MM.1S (cell line): ENCODE measurements around the gene FARP1.

Experiments
- DNase-seq: peaks from one replicate; pipeline ENCODE4 v3.0.0-alpha.2; 2015
- H2AFZ ChIP-seq: fragments of 300-600 bp; sonication (generic); 2 replicates; pipeline ENCODE4 v1.6.0; 2016; ENCODE audit warnings: antibody characterized with exemption, low read length
- H3F3A ChIP-seq: fragments of 300-600 bp; sonication (generic); 2 replicates; pipeline ENCODE4 v1.6.1; 2016; ENCODE audit warnings: mild to moderate bottlenecking, antibody characterized with exemption, low read length, moderate library complexity, mixed read lengths; ENCODE audit not compliant: insufficient read depth
- H3K27ac ChIP-seq: fragments of 300-600 bp; sonication (generic); 2 replicates; pipeline ENCODE4 v1.5.1; 2016; ENCODE audit warnings: mild to moderate bottlenecking, low read length
- H3K27me3 ChIP-seq: fragments of 300-600 bp; sonication (generic); replicated peaks from 2 replicates; pipeline ENCODE4 v1.6.0; 2016; ENCODE audit warnings: low read length; ENCODE audit not compliant: insufficient read depth
- H3K36me3 ChIP-seq: fragments of 300-600 bp; sonication (generic); replicated peaks from 2 replicates; pipeline ENCODE4 v1.6.1; 2016; ENCODE audit warnings: mild to moderate bottlenecking, low read length, mixed read lengths; ENCODE audit not compliant: insufficient read depth
- H3K4me1 ChIP-seq: fragments of 300-600 bp; sonication (generic); 2 replicates; pipeline ENCODE4 v1.6.1; 2016; ENCODE audit warnings: low read length, mixed read lengths
- H3K4me2 ChIP-seq: fragments of 300-600 bp; sonication (generic); 2 replicates; pipeline ENCODE4 v1.6.0; 2016; ENCODE audit warnings: low read depth, low read length
- H3K4me3 ChIP-seq: fragments of 300-600 bp; sonication (generic); 2 replicates; pipeline ENCODE4 v1.5.1; 2016; ENCODE audit warnings: low read length, mixed read lengths
- H3K79me2 ChIP-seq: fragments of 300-600 bp; sonication (generic); 2 replicates; pipeline ENCODE4 v1.6.1; 2016; ENCODE audit warnings: mixed run types, low read length, mixed read lengths
- H3K9ac ChIP-seq: fragments of 300-600 bp; sonication (generic); 2 replicates; pipeline ENCODE4 v1.6.1; 2016; ENCODE audit warnings: low read length, mixed read lengths
- H3K9me2 ChIP-seq: fragments of 300-600 bp; sonication (generic); replicated peaks from 2 replicates; pipeline ENCODE4 v1.6.1; 2016; ENCODE audit warnings: mild to moderate bottlenecking, low read length, mixed read lengths; ENCODE audit not compliant: insufficient read depth
- H3K9me3 ChIP-seq: fragments of 300-600 bp; sonication (generic); replicated peaks from 2 replicates; pipeline ENCODE4 v1.6.1; 2016; ENCODE audit warnings: mild to moderate bottlenecking, low read length, mixed read lengths; ENCODE audit not compliant: insufficient read depth
- H4K20me1 ChIP-seq: fragments of 300-600 bp; sonication (generic); 2 replicates; pipeline ENCODE4 v1.6.1; 2016; ENCODE audit warnings: mild to moderate bottlenecking, low read length, moderate library complexity, mixed read lengths; ENCODE audit not compliant: insufficient read depth
- EZH2 ChIP-seq: fragments of 300-600 bp; sonication (generic); optimal IDR thresholded peaks from 2 replicates; pipeline ENCODE3; 2017; ENCODE audit warnings: low read depth, mild to moderate bottlenecking, antibody characterized with exemption, low read length, mixed read lengths
- EZH2phosphoT487 ChIP-seq: fragments of 300-600 bp; sonication (generic); IDR thresholded peaks from 2 replicates; pipeline ENCODE4 v1.6.1; 2018; ENCODE audit warnings: antibody characterized with exemption, low read length
- TF ChIP-seq, protein P1 (sequence below): fragments of 300-600 bp; sonication (generic); IDR thresholded peaks from 2 replicates; pipeline ENCODE4 v1.5.1; 2016; ENCODE audit warnings: antibody characterized with exemption, low read length, mixed read lengths

FARP1 gene

GRCh38 chr13:98097749-98098148 is 45.1 kb upstream of the FARP1 start:
- Histone ChIP-seq H3K27ac (no peak overlapping the region), H3K9ac (no peak overlapping the region), H4K20me1 (no peaks in the 10 kb centered on the region), H3K79me2 (no peaks in the 10 kb centered on the region), H3K9me2 (no peaks in the 10 kb centered on the region), H3K9me3 (no peaks in the 10 kb centered on the region), H3K4me2 (no peak overlapping the region), H3F3A (no peaks in the 10 kb centered on the region), H3K4me3 (no peak overlapping the region), H3K4me1 (no peaks in the 10 kb centered on the region), H3K27me3 (no peaks in the 10 kb centered on the region), H2AFZ (no peak overlapping the region), H3K36me3 (no peaks in the 10 kb centered on the region)
- TF ChIP-seq EZH2 (no peak), EZH2phosphoT487 (no peak)
- TF ChIP-seq, protein P1, sequence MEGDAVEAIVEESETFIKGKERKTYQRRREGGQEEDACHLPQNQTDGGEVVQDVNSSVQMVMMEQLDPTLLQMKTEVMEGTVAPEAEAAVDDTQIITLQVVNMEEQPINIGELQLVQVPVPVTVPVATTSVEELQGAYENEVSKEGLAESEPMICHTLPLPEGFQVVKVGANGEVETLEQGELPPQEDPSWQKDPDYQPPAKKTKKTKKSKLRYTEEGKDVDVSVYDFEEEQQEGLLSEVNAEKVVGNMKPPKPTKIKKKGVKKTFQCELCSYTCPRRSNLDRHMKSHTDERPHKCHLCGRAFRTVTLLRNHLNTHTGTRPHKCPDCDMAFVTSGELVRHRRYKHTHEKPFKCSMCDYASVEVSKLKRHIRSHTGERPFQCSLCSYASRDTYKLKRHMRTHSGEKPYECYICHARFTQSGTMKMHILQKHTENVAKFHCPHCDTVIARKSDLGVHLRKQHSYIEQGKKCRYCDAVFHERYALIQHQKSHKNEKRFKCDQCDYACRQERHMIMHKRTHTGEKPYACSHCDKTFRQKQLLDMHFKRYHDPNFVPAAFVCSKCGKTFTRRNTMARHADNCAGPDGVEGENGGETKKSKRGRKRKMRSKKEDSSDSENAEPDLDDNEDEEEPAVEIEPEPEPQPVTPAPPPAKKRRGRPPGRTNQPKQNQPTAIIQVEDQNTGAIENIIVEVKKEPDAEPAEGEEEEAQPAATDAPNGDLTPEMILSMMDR: no peak
- no peak for DNase-seq

GRCh38 chr13:98098516-98098915 is 44.4 kb upstream of the FARP1 start:
- TF ChIP-seq, protein P1: no peak
- TF ChIP-seq EZH2 (no peak), EZH2phosphoT487 (no peak)
- Histone ChIP-seq H3K27me3 (no peaks in the 10 kb centered on the region), H3F3A (no peaks in the 10 kb centered on the region), H3K27ac (no peak overlapping the region), H4K20me1 (no peaks in the 10 kb centered on the region), H3K4me1 (no peaks in the 10 kb centered on the region), H3K36me3 (no peaks in the 10 kb centered on the region), H3K4me2 (no peak overlapping the region), H2AFZ (no peak overlapping the region), H3K4me3 (no peak overlapping the region), H3K79me2 (no peaks in the 10 kb centered on the region), H3K9me3 (no peaks in the 10 kb centered on the region), H3K9me2 (no peaks in the 10 kb centered on the region), H3K9ac (no peak overlapping the region)
- DNase-seq: no peak

GRCh38 chr13:98099627-98100026 is 43.3 kb upstream of the FARP1 start:
- Histone ChIP-seq H3K27me3 (no peaks in the 10 kb centered on the region), H3K4me1 (no peaks in the 10 kb centered on the region), H4K20me1 (no peaks in the 10 kb centered on the region), H2AFZ (no peak overlapping the region), H3K4me2 (no peak overlapping the region), H3K9me3 (no peaks in the 10 kb centered on the region), H3K9ac (no peak overlapping the region), H3K9me2 (no peaks in the 10 kb centered on the region), H3K4me3 (no peak overlapping the region), H3F3A (no peaks in the 10 kb centered on the region), H3K36me3 (no peaks in the 10 kb centered on the region), H3K79me2 (no peaks in the 10 kb centered on the region), H3K27ac (no peak overlapping the region)
- no peak for DNase-seq
- TF ChIP-seq EZH2phosphoT487: no peak
- no peak for TF ChIP-seq EZH2
- TF ChIP-seq, protein P1: no peak
